H1 (cell line): ENCODE results near the gene ZNF77.

Experiments
- CTCF ChIP-seq, 3 experiments: IDR thresholded peaks; 1 replicate in 2 of 3; 2 replicates in 1 of 3; pipeline versions ENCODE4 v1.5.1 to v1.6.1; 2011; ENCODE audit warnings: low read length in 3 of 3, mild to moderate bottlenecking in 3 of 3, inconsistent platforms in 2 of 3, low read depth in 1 of 3, moderate library complexity in 1 of 3; ENCODE audit not compliant: insufficient read depth in 1 of 3; ENCODE audit errors: control extremely low read depth in 1 of 3
- EP300 ChIP-seq, 2 experiments: IDR thresholded peaks; 1 replicate in 1 of 2; 2 replicates in 1 of 2; pipeline ENCODE4 v1.6.1; 2011 to 2012; ENCODE audit warnings: low read depth in 2 of 2, low read length in 2 of 2, mild to moderate bottlenecking in 2 of 2, borderline replicate concordance in 1 of 2, inconsistent platforms in 1 of 2, moderate library complexity in 1 of 2
- EZH2 ChIP-seq: fragments of 200-600 bp; sonication (generic); IDR thresholded peaks from 2 replicates; pipeline ENCODE4 v1.7.1; 2012; ENCODE audit warnings: low read depth, mild to moderate bottlenecking, moderate library complexity, low read length, inconsistent platforms; ENCODE audit not compliant: severe bottlenecking
- KDM1A ChIP-seq: fragments of 200-600, 300-600 bp; sonication (generic); IDR thresholded peaks from 2 replicates; pipeline ENCODE4 v1.7.1; 2016; ENCODE audit warnings: mild to moderate bottlenecking, low read length, borderline replicate concordance
- POLR2A ChIP-seq, 2 experiments: IDR thresholded peaks; 1 replicate in 1 of 2; 2 replicates in 1 of 2; pipeline ENCODE4 v1.6.1; 2011; ENCODE audit warnings: low read depth in 2 of 2, low read length in 2 of 2, mild to moderate bottlenecking in 2 of 2; ENCODE audit errors: control extremely low read depth in 1 of 2
- SP1 ChIP-seq: IDR thresholded peaks from 2 replicates; pipeline ENCODE4 v1.6.1; 2011; ENCODE audit warnings: low read depth, low read length
- SP2 ChIP-seq: IDR thresholded peaks from 2 replicates; pipeline ENCODE4 v1.6.1; 2012; ENCODE audit warnings: mild to moderate bottlenecking, low read length, inconsistent platforms
- TEAD4 ChIP-seq: IDR thresholded peaks from 2 replicates; pipeline ENCODE4 v1.6.1; 2012; ENCODE audit warnings: low read depth, low read length, inconsistent platforms, mixed read lengths
- USF2 ChIP-seq: IDR thresholded peaks from 2 replicates; pipeline ENCODE4 v1.6.1; 2011; ENCODE audit warnings: low read length, improper control_type of control experiment
- TF ChIP-seq, protein P1 (sequence below): IDR thresholded peaks from 2 replicates; pipeline ENCODE4 v1.6.1; 2012; ENCODE audit warnings: low read length, inconsistent platforms

DNA sequence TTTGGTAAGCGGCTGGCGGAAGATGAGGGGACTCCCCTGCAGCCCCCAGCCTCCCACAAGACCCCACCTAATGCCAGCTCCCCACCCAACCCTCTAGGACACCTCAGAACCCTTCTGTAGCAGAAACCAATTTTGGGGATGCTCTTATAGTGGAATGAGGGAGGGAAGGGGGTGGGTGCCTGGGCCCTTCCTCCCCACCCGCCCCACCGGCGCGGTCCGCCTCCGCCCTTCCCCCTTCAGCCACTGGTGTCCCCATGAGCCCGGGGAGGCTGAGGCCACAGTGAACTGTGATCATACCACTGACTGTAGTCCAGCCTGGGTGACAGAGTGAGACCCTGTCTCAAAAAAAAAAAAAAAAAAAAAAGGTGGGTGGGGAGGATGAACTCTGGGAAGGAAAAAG lies 48.8 kb upstream of the ZNF77 start:
- TF ChIP-seq USF2, result no peak
- TF ChIP-seq TEAD4, result no peak
- no peak for TF ChIP-seq EZH2
- no peak for TF ChIP-seq CTCF (IDR thresholded peaks at IDR 0.05; ENCODE audit: control extremely low read depth in 1 of 3, insufficient read depth in 1 of 3, low read depth in 1 of 3, low read length in 3 of 3)
- TF ChIP-seq EP300 (IDR thresholded peaks at IDR 0.05; ENCODE audit: borderline replicate concordance in 1 of 2, low read depth in 2 of 2, low read length in 2 of 2), result no peak
- no peak for TF ChIP-seq SP2
- no peak for TF ChIP-seq POLR2A (IDR thresholded peaks at IDR 0.05; ENCODE audit: control extremely low read depth in 1 of 2, low read depth in 2 of 2, low read length in 2 of 2)
- TF ChIP-seq, protein P1, sequence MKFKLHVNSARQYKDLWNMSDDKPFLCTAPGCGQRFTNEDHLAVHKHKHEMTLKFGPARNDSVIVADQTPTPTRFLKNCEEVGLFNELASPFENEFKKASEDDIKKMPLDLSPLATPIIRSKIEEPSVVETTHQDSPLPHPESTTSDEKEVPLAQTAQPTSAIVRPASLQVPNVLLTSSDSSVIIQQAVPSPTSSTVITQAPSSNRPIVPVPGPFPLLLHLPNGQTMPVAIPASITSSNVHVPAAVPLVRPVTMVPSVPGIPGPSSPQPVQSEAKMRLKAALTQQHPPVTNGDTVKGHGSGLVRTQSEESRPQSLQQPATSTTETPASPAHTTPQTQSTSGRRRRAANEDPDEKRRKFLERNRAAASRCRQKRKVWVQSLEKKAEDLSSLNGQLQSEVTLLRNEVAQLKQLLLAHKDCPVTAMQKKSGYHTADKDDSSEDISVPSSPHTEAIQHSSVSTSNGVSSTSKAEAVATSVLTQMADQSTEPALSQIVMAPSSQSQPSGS, result no peak
- no peak for TF ChIP-seq KDM1A
- no peak for TF ChIP-seq SP1
